ENCODE data around the gene ZWILCH. TPM values are rescaled to one million over a fixed set of nuclear protein-coding genes. Genes with fewer than 3 reads are reported as not detected.

Gene ZWILCH
- total and polyA plus RNA-seq, 2 of the 4 experiments (the other 2 are of a cell fraction): 10.5 to 22.2 TPM

DNA sequence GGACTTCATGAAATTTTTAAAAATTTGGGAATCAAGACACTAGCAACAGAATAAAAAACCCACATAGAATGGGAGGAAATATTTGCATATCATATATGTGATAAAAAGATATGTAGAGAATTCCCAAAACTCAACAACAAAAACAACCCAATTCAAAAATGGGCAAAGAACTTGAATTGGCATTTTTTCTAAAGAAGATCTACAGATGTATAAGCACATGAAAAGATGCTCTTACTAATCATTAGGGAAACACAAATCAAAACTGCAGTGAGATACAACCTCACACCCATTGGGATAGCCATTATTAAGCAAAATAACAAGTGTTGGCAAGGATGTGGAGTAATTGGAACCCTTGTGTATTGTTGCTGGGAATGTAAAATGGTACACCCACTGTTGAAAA lies 50.6 kb downstream of the ZWILCH start:
- BruUV-seq (replicated peaks): no TSS peak
- dilution Hi-C loops (cut with HindIII; ENCODE audit: low sequenced_read_pairs, unreplicated experiment) (no loop called here), intact Hi-C loops (cut with micrococcal nuclease) (loop anchor here (1.0 kb wide), 1 partner anchor 44 kb away; no protein-coding TSS in a partner anchor), in situ Hi-C loops (cut with MboI; ENCODE audit: low sequenced_read_pairs) (no loop called here)
- Histone ChIP-seq H3K27me3 (ENCODE audit: control insufficient read depth, insufficient read depth, low read length) (no peaks in the 10 kb centered on the region), H4K91ac (ENCODE audit: insufficient read depth, low read depth, low read length) (no peak overlapping the region), H3K23ac (ENCODE audit: low read depth, low read length) (no peak overlapping the region), H3K18ac (ENCODE audit: low read depth, low read length) (no peak overlapping the region), H3K4ac (ENCODE audit: low read depth, low read length) (no peak overlapping the region), H3K9me1 (ENCODE audit: insufficient read depth, low read length) (no peaks in the 10 kb centered on the region), H2AK5ac (ENCODE audit: low read depth, low read length) (no peak overlapping the region), H3K9ac (ENCODE audit: low read depth, low read length) (no peak overlapping the region), H3K9me3 (ENCODE audit: control insufficient read depth, insufficient read depth, low read length) (no peaks in the 10 kb centered on the region), H4K20me1 (ENCODE audit: insufficient read depth, low read length) (no peaks in the 10 kb centered on the region), H3K27ac (ENCODE audit: insufficient read depth, low read length) (no peak overlapping the region), H4K8ac (ENCODE audit: low read depth in 2 of 2, low read length in 2 of 2) (no peak overlapping the region), H2AFZ (replicated peaks; ENCODE audit: low read length, poor library complexity) (no peak overlapping the region), H2AK9ac (replicated peaks; ENCODE audit: low read depth, low read length, poor library complexity) (no peak overlapping the region), H3K4me3 (ENCODE audit: insufficient read depth, low read depth, low read length) (no peak overlapping the region), H3K56ac (ENCODE audit: extremely low read depth, insufficient read depth, low read length) (no peak overlapping the region), H3K79me1 (ENCODE audit: low read depth in 1 of 2, low read length in 2 of 2) (no peaks in the 10 kb centered on the region), H2BK120ac (ENCODE audit: low read depth, low read length) (no peak overlapping the region), H4K5ac (ENCODE audit: low read depth, low read length) (no peak overlapping the region), H2BK15ac (ENCODE audit: low read depth, low read length) (no peak overlapping the region), H2BK20ac (ENCODE audit: low read depth, low read length) (no peak overlapping the region), H3K14ac (replicated peaks; ENCODE audit: low read depth, low read length) (no peak overlapping the region), H3K4me2 (ENCODE audit: low read depth, low read length) (no peak overlapping the region), H3K4me1 (ENCODE audit: control insufficient read depth, insufficient read depth, low read length) (no peaks in the 10 kb centered on the region), H3K36me3 (ENCODE audit: control insufficient read depth, insufficient read depth, low read length) (peaks cover 3% of the 10 kb centered on the region; the same call in 1 of the 2 replicates), H2BK5ac (ENCODE audit: low read depth, low read length, poor library complexity, severe bottlenecking) (no peak overlapping the region)
- ATAC-seq (ENCODE audit: low read depth) (no peak), DNase-seq (no peak)
- TF ChIP-seq BHLHE40 (IDR thresholded peaks at IDR 0.05; ENCODE audit: low read depth, low read length) (no peak), FOS (IDR thresholded peaks at IDR 0.05; ENCODE audit: low read depth, low read length) (no peak), MAFK (IDR thresholded peaks at IDR 0.05; ENCODE audit: low read depth, low read length) (no peak), CHD1 (IDR thresholded peaks at IDR 0.05; ENCODE audit: low read depth, low read length) (no peak), USF2 (IDR thresholded peaks at IDR 0.05; ENCODE audit: low read depth, low read length) (no peak), RAD21 (IDR thresholded peaks at IDR 0.05; ENCODE audit: low read length) (no peak), POLR2A (IDR thresholded peaks at IDR 0.05; ENCODE audit: low read depth, low read length) (no peak), RFX5 (IDR thresholded peaks at IDR 0.05; ENCODE audit: low read depth, low read length) (no peak), CTCF (conservative IDR thresholded peaks at IDR 0.05; ENCODE audit: low read depth, low read length) (no peak), MXI1 (IDR thresholded peaks at IDR 0.05; ENCODE audit: borderline replicate concordance, low read depth, low read length) (no peak), CEBPB (IDR thresholded peaks at IDR 0.05; ENCODE audit: low read depth, low read length) (no peak), RCOR1 (IDR thresholded peaks at IDR 0.05; ENCODE audit: insufficient replicate concordance, low read length) (no peak), SMC3 (IDR thresholded peaks at IDR 0.05; ENCODE audit: low read depth, low read length) (no peak)
- TF ChIP-seq, protein P1, sequence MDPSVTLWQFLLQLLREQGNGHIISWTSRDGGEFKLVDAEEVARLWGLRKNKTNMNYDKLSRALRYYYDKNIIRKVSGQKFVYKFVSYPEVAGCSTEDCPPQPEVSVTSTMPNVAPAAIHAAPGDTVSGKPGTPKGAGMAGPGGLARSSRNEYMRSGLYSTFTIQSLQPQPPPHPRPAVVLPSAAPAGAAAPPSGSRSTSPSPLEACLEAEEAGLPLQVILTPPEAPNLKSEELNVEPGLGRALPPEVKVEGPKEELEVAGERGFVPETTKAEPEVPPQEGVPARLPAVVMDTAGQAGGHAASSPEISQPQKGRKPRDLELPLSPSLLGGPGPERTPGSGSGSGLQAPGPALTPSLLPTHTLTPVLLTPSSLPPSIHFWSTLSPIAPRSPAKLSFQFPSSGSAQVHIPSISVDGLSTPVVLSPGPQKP (IDR thresholded peaks at IDR 0.05; ENCODE audit: borderline replicate concordance, low read depth, low read length): no peak
- ChIA-PET POLR2A (ENCODE audit: unreplicated experiment) (no interaction called here), CTCF (interaction anchor here (0.8 kb wide), 1 partner anchor 10 kb away, joined by 3 read pairs; the partner anchor contains the start of gene LCTL)
